ENCODE measurements around the gene CMTM8.

The CMTM8 gene

GRCh38 chr3:32401556-32402081 is 163.1 kb downstream of the CMTM8 start:
- DNase-seq (ENCODE audit: low read depth), result no peak
- no peak for TF ChIP-seq CTCF (IDR thresholded peaks at IDR 0.05; ENCODE audit: control insufficient read depth, insufficient read depth, low read depth, low read length, missing control alignments)

GRCh38 chr3:32403663-32404062 is 165.2 kb downstream of the CMTM8 start:
- no peak overlapping the region for H3K4me3 ChIP-seq (ENCODE audit: control insufficient read depth, low read depth, low read length)
- TF ChIP-seq CTCF (IDR thresholded peaks at IDR 0.05; ENCODE audit: control insufficient read depth, insufficient read depth, low read depth, low read length, missing control alignments), result no peak
- no peak for DNase-seq (ENCODE audit: low read depth)

More at GRCh38 chr3:32401556-32402081, 163.1 kb downstream of the CMTM8 start:
- H3K4me3 ChIP-seq (ENCODE audit: control insufficient read depth, low read depth, low read length), result peak overlapping the region; percentile 40

GRCh38 chr3:32404714-32405113 is 166.2 kb downstream of the CMTM8 start:
- TF ChIP-seq CTCF (IDR thresholded peaks at IDR 0.05; ENCODE audit: control insufficient read depth, insufficient read depth, low read depth, low read length, missing control alignments), result no peak
- no peak for DNase-seq (ENCODE audit: low read depth)
- no peak overlapping the region for H3K4me3 ChIP-seq (ENCODE audit: control insufficient read depth, low read depth, low read length)

- DNase-seq (ENCODE audit: low read depth), result peak; percentile 33
Observed at GRCh38 chr3:32405155-32405554, 166.7 kb downstream of the CMTM8 start.

GRCh38 chr3:32405711-32406323 is 167.3 kb downstream of the CMTM8 start:
- no peak overlapping the region for H3K4me3 ChIP-seq (ENCODE audit: control insufficient read depth, low read depth, low read length)
- no peak for DNase-seq (ENCODE audit: low read depth)
- TF ChIP-seq CTCF (IDR thresholded peaks at IDR 0.05; ENCODE audit: control insufficient read depth, insufficient read depth, low read depth, low read length, missing control alignments), result no peak

More at GRCh38 chr3:32405155-32405554, 166.7 kb downstream of the CMTM8 start:
- no peak overlapping the region for H3K4me3 ChIP-seq (ENCODE audit: control insufficient read depth, low read depth, low read length)
- TF ChIP-seq CTCF (IDR thresholded peaks at IDR 0.05; ENCODE audit: control insufficient read depth, insufficient read depth, low read depth, low read length, missing control alignments), result no peak

- no peak for TF ChIP-seq CTCF (IDR thresholded peaks at IDR 0.05; ENCODE audit: control insufficient read depth, insufficient read depth, low read depth, low read length, missing control alignments)
- no peak for DNase-seq (ENCODE audit: low read depth)
- no peak overlapping the region for H3K4me3 ChIP-seq (ENCODE audit: control insufficient read depth, low read depth, low read length)
Observed at GRCh38 chr3:32406486-32407408, 168.3 kb downstream of the CMTM8 start.

All from AG09309 (cell line).